Transverse colon (tissue), 4 donors: ENCODE data around the gene SRRM4.

ENCODE experiments used
- EP300 ChIP-seq: sonication (generic); formaldehyde crosslinking; IDR thresholded peaks from one replicate; pipeline ENCODE4 v1.6.1; 2017; ENCODE audit warnings: antibody characterized with exemption, low read depth
- POLR2AphosphoS5 ChIP-seq, 3 donors: sonication (generic); formaldehyde crosslinking; IDR thresholded peaks; one replicate each; pipeline ENCODE4 v1.6.1; 2016; ENCODE audit warnings: antibody characterized with exemption in 3 of 3
- TF ChIP-seq, protein P1 (sequence below), 5 experiments: fragments of 200-600 bp in 3 of 5; fragments of 450-650 bp in 2 of 5; sonication (generic) in 3 of 5; IDR thresholded peaks; 1 replicate in 2 of 5; 2 replicates in 3 of 5; pipeline ENCODE4 v1.5.1; 2016 to 2017; ENCODE audit warnings: antibody characterized with exemption in 5 of 5, inconsistent platforms in 3 of 5, mild to moderate bottlenecking in 2 of 5, moderate library complexity in 1 of 5

DNA sequence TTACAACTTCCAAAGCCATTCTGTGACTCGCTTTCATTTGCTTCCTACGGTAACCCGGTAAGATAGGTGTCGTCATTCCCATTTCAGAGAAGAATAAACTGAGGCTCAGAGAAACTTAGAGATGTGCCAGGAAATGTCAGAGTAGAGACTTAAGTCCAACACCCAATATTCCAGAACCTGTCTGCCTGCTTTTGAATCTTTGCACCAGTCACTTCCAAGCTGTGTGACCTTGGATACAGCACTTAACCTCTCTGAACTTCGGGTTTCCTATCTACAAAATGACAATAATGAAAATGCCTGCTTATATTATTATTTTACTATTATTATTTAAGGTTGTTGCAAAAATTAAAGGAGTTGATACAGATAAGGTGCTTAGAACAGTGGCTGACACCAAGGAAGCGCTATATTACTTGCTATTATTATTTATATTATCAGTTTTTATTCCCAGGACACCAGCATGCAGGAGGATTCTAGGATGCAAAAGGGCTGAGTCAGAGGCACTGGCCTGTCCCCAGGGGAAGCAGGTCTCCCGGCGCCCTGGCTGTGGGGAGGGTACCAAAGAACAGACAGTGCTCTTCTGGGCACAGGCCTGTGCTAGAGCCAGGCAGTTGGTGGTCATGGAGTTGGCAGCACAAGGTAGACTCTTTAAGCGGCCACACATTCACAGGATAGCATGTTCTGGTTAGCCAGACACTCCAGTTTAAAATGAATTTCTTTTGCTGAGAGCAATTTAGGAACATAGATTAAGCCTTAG is 202.8 kb downstream of the SRRM4 start:
- TF ChIP-seq, protein P1, sequence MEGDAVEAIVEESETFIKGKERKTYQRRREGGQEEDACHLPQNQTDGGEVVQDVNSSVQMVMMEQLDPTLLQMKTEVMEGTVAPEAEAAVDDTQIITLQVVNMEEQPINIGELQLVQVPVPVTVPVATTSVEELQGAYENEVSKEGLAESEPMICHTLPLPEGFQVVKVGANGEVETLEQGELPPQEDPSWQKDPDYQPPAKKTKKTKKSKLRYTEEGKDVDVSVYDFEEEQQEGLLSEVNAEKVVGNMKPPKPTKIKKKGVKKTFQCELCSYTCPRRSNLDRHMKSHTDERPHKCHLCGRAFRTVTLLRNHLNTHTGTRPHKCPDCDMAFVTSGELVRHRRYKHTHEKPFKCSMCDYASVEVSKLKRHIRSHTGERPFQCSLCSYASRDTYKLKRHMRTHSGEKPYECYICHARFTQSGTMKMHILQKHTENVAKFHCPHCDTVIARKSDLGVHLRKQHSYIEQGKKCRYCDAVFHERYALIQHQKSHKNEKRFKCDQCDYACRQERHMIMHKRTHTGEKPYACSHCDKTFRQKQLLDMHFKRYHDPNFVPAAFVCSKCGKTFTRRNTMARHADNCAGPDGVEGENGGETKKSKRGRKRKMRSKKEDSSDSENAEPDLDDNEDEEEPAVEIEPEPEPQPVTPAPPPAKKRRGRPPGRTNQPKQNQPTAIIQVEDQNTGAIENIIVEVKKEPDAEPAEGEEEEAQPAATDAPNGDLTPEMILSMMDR (IDR thresholded peaks at IDR 0.05) = no peak
- TF ChIP-seq POLR2AphosphoS5 (IDR thresholded peaks at IDR 0.05) (no peak), EP300 (no peak)
